Rectal smooth muscle tissue (tissue), 1 donor: ENCODE measurements around the gene VCL.
A peak's percentile ranks its signal among the peaks of the same experiment; 100 is the strongest.

Experiments
- H3K27ac ChIP-seq: one replicate; pipeline ENCODE4 v1.7.0; 2013; ENCODE audit warnings: low read depth, low read length, inconsistent platforms
- H3K27me3 ChIP-seq: one replicate; pipeline ENCODE4 v1.7.0; 2013; ENCODE audit warnings: low read length; ENCODE audit not compliant: control insufficient read depth, insufficient read depth
- H3K36me3 ChIP-seq: one replicate; pipeline ENCODE4 v1.7.0; 2013; ENCODE audit warnings: low read length; ENCODE audit not compliant: control insufficient read depth, insufficient read depth
- H3K4me1 ChIP-seq: one replicate; pipeline ENCODE4 v1.7.0; 2013; ENCODE audit warnings: low read length; ENCODE audit not compliant: control insufficient read depth, insufficient read depth
- H3K4me3 ChIP-seq: one replicate; pipeline ENCODE4 v1.7.0; 2013; ENCODE audit warnings: low read length
- H3K9ac ChIP-seq: one replicate; pipeline ENCODE4 v1.7.0; 2013; ENCODE audit warnings: low read length

Gene VCL

DNA sequence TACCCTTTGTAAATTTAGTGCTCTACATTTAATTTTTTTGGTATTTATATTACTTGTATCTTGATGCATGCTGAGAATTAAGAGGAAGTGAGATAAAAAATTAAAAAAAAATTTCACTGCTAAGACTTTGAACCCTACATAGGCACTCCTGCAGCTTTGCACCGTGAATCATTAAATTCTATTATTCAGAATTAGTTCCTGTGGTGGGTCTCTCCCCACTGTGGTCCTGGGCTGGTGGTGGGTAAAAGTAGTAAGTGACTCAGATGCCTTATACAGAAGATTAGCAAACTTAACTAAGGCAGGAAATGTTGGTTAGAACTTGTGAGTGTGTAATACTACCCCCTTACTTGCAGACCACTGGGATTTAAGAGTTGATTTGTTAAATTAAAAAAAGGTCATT, 80.1 kb downstream of the VCL start:
- Histone ChIP-seq H3K4me1 (peaks cover 5% of the 10 kb centered on the region), H3K27ac (no peak overlapping the region), H3K36me3 (peaks cover 9% of the 10 kb centered on the region), H3K27me3 (no peaks in the 10 kb centered on the region), H3K4me3 (no peak overlapping the region), H3K9ac (no peak overlapping the region)

DNA sequence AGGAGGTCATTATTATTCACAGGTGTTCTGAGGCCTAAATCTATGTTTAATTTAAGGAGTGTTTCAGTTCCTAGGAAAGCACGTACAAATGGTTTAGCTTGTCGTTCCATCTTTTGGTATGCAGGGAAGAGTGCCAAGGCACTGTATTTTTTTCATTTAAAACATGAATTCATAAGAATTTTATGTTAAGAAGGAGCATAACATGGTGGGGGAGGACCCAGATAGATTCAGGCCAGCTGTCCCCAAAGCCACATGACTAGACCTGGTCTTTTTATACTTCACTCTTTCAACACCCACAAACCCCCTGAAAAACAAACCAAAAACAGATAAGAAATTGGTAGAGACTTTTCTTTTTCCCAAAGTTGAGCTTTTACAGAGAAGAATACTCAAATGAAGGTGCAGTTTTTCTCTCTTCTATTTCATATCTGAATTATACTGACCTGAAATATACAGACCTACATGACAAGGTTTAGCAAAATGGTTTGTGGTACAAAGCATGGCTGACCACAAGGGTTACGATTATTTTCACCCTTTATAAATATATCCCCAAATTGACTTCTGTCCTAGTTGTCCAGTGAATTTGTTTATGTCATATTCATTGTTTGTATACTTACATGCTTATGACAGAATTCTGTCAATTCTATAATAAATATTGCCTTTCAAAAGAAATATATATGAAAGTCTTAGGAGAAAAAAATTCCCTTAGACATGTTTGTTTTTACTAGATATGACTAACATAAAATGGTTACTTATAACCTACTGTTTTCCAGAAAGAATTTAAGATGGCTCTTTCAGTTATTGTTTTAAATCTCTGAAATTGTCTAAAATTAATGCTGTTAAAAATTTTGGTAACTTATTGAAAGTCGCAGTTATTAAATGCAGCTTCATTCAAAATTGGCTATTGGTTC, 81.4 kb downstream of the VCL start:
- Histone ChIP-seq H3K4me3 (no peak overlapping the region), H3K9ac (no peak overlapping the region), H3K27me3 (no peaks in the 10 kb centered on the region), H3K4me1 (peaks cover 5% of the 10 kb centered on the region), H3K36me3 (peaks cover 9% of the 10 kb centered on the region), H3K27ac (peak overlapping the region; percentile 21)

DNA sequence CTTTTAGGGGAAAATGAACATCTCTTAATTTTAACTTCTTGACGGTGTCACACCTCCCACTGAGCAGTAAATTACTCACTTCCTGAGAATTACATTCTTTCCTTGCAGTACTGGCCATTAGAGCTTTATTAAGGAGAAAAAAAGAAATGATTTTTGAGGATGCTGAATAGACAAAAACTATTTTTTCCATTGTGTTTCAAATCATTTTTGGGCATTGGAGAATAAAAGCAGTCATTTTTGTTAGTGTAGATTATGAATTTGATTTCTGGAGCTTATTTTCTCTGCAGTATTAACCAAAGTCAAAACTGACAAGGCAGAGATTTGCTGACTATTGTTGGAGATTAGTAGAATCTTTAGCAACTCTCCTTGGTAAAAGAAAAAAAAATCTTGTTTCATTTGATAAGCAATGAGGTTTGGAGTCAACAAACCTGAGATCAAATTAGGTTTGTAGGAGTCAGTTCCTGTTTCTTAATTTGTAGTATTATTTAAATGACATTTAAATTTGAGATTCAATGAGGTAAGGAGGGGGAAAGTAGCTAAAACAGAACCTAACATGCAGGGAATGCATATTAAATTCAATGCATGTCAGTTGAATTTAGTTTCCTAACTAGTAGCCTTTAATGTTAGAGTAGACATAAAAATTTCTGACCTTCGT, 82.1 kb downstream of the VCL start:
- no peak overlapping the region for H3K9ac ChIP-seq
- H3K4me1 ChIP-seq, result peaks cover 5% of the 10 kb centered on the region
- peaks cover 8% of the 10 kb centered on the region for H3K36me3 ChIP-seq
- no peak overlapping the region for H3K27ac ChIP-seq
- H3K4me3 ChIP-seq, result no peak overlapping the region
- no peaks in the 10 kb centered on the region for H3K27me3 ChIP-seq

DNA sequence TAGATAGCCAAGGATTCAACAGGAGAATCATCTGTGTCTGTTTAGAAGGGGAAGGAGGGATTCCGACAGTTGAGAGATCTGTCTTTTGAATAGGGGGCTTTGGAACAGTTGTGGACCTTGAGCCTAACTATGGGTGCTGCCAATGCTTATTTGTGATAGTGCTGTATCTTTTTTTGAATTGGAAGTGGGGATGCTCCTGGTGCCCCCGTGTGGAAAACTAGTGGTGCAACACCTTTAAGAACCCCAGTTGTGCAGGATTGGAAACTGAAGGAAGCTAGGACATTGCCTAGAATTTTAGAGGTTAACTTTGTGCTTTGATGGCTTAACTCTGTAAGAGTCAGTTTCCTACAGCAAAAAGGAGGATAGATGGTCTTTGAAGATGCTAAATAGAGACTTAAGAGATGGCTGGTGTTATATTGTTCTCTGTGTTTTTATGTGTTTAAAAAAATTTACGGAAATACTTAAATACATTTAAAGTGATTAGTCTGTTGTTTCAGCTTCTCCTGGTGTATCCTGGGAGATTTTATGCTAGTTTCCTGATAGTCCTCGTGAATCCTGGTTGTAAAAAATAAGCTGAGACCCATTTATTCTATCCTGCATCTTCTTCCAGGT, 83.4 kb downstream of the VCL start:
- Histone ChIP-seq H3K4me1 (peaks cover 5% of the 10 kb centered on the region), H3K9ac (no peak overlapping the region), H3K36me3 (peaks cover 4% of the 10 kb centered on the region), H3K27me3 (no peaks in the 10 kb centered on the region), H3K4me3 (no peak overlapping the region), H3K27ac (no peak overlapping the region)

DNA sequence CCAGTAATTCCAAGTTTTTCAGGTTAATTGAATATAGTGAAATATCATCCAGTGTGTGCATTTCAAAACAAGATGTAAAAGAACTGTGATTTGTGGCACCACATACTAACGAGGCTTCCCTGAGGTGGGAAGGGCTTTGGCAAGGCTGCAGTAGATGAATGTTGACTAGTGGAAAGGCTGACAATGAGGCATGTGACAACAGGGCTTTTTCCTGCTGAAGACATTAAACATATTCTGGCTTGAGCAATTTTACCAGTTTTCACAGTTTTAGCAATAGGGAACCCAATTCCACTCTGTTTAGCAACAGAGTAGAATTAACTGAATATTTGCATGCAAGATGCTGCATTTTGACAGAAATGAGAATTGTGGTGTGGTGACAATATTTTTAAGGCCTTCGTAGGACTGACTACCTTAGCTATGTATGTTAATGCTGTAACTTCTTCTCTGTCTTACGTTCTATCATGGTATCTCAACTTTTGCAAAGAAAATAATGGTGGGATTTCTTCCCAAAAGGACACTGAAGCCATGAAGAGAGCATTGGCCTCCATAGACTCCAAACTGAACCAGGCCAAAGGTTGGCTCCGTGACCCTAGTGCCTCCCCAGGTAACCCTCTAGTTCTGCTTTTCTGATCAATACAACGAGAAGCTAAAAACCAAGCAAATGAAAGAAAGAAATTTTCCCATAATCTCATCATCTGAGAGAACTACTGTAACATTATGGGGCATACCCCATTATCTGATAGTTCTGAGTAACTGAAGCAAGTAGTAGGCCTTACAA, 84.2 kb downstream of the VCL start:
- H3K27me3 ChIP-seq, result no peaks in the 10 kb centered on the region
- H3K9ac ChIP-seq, result no peak overlapping the region
- peaks cover 3% of the 10 kb centered on the region for H3K36me3 ChIP-seq
- H3K4me3 ChIP-seq, result no peak overlapping the region
- H3K4me1 ChIP-seq, result peaks cover 3% of the 10 kb centered on the region
- no peak overlapping the region for H3K27ac ChIP-seq

DNA sequence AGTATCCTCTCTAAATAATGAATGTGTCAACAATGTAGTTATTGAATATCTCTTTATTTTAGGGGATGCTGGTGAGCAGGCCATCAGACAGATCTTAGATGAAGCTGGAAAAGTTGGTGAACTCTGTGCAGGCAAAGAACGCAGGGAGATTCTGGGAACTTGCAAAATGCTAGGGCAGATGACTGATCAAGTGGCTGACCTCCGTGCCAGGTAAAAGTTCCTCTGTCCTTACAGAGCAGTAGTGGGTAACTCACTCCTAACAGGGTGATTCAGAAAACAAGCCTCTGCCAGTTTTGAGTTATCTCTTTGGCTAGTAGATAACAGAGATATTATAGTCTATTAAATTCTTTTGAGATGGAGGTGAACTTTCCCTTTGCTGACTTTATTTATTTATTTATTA, 85.4 kb downstream of the VCL start:
- peaks cover 3% of the 10 kb centered on the region for H3K4me1 ChIP-seq
- H3K27ac ChIP-seq, result no peak overlapping the region
- H3K4me3 ChIP-seq, result no peak overlapping the region
- no peak overlapping the region for H3K9ac ChIP-seq
- no peaks in the 10 kb centered on the region for H3K27me3 ChIP-seq
- peaks cover 3% of the 10 kb centered on the region for H3K36me3 ChIP-seq

DNA sequence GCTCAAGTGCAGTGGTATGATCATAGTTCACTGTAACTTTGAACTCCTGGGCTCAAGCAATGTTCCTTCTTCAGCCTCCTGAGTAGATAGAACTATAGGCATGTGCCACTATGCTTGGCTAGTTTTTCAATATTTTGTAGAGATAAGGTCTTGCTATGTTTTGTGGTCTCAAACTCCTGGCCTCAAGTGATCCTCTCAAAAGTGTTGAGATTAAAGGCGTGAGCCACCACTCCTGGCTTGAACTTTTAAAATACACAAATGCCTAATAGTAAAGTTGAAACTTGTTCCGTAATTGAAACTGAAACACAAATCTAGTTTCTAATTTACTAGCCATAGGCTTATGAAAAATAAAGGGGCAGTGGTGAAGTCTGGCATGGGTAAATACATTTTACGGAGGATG, 87.0 kb downstream of the VCL start:
- no peak overlapping the region for H3K9ac ChIP-seq
- peaks cover 3% of the 10 kb centered on the region for H3K4me1 ChIP-seq
- H3K27ac ChIP-seq, result peak overlapping the region; percentile 16
- H3K36me3 ChIP-seq, result peaks cover 6% of the 10 kb centered on the region
- H3K27me3 ChIP-seq, result no peaks in the 10 kb centered on the region
- no peak overlapping the region for H3K4me3 ChIP-seq

DNA sequence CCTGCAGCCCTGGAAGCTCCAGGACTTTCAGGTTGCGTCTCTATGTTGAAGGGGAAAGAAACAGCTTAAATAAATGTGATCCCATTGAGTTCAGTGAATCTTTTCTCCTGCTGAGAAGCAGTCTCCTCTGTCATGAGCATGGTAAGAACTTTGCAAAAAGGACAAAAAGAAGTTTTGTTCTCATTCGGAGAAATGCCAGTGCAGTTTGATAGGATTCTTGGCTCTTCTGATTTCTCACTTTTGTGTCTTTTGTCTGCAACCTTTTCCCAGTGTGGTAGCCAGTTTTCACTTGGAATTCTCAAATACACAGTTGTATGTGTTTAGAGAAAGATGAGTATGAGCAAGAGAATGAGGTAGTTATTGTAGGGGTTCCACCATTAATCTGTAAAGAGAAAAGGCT, 88.4 kb downstream of the VCL start:
- Histone ChIP-seq H3K27me3 (no peaks in the 10 kb centered on the region), H3K27ac (no peak overlapping the region), H3K36me3 (peaks cover 13% of the 10 kb centered on the region), H3K9ac (no peak overlapping the region), H3K4me1 (peaks cover 2% of the 10 kb centered on the region), H3K4me3 (no peak overlapping the region)

DNA sequence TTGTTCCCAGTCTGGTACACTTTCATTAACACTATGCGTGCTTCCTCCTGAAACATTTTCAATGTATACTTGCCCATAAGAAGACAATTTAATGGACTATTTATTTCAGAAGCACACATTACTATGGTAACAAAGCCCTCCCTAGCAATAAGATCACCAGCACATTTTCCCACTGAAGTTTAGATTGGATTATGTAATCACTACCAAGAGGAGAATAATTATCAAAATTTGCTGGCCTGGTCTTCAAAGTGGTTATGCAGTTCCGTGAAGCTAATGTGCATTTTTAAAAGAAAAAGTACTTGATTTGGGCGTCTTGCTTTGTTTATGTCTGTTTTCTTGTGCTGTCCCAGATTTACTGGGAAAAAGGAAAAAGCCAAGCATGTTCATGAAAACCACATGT, 90.8 kb downstream of the VCL start:
- Histone ChIP-seq H3K9ac (no peak overlapping the region), H3K27me3 (no peaks in the 10 kb centered on the region), H3K4me1 (no peaks in the 10 kb centered on the region), H3K36me3 (peaks cover 18% of the 10 kb centered on the region), H3K4me3 (no peak overlapping the region), H3K27ac (no peak overlapping the region)

DNA sequence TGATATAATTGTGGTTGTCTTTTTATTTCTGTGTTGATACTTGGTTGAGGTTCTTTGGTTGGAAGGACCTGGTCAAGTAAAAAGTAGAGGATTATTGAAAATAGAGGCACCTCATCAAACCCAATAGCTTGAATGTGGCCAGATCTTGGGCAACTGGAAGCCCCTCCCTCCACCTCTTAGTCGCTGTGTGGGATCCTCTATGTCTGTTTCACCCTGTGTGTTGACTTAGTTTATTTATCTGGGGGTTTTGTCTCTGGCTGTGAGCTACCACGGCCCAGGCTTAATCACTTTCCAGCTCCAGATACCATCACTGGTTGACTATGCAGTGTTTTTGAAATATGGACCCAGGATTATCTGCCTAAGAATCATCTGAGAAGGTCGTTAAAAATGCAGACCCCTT, 94.5 kb downstream of the VCL start:
- Histone ChIP-seq H3K9ac (no peak overlapping the region), H3K4me1 (no peaks in the 10 kb centered on the region), H3K27me3 (no peaks in the 10 kb centered on the region), H3K36me3 (peaks cover 22% of the 10 kb centered on the region), H3K27ac (no peak overlapping the region), H3K4me3 (no peak overlapping the region)

DNA sequence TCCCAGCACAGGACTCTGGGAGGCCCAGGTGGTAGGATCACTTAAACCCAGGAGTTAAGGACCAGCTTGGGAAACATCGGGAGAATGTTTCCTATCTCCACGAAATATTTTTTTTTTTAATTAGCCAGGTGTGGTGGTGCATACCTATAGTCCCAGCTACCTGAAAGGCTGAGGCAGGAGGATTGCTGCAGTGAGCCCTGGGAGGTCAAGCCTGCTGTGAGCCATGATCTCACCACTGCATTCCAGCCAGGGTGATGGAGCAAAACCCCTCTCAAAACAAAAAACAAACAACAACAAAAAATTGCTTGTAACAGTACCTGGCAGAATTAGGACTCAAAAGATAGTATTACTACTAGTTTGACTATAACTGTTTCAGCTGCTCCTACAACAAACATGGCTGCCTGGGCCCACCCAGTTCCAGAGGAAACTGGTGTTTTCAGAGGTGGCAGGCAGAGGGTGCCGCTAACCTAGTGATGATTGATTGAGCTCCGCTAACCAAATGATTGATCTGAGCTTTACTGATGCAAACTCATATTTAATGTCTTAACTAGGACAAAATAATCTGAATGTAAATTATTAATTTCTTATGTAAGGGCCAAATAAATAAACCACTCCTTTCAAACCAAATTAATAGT, 95.7 kb downstream of the VCL start:
- peaks cover 28% of the 10 kb centered on the region for H3K36me3 ChIP-seq

DNA sequence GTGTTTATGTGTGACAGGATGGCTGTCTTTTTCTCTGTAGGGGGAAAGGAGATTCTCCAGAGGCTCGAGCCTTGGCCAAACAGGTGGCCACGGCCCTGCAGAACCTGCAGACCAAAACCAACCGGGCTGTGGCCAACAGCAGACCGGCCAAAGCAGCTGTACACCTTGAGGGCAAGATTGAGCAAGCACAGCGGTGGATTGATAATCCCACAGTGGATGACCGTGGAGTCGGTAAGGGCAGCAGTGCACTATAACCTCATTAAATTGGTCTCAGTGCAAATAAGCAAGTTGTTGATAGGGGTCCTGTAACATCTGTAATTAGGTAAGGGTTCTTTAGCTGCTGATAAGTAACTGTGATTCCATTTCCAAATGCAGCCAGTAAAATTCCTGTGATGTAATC, 96.3 kb downstream of the VCL start:
- Histone ChIP-seq H3K9ac (no peak overlapping the region), H3K36me3 (peaks cover 28% of the 10 kb centered on the region)

More for the DNA sequence above, 95.7 kb downstream of the VCL start:
- no peak overlapping the region for H3K9ac ChIP-seq
- no peaks in the 10 kb centered on the region for H3K4me1 ChIP-seq
- no peak overlapping the region for H3K4me3 ChIP-seq
- H3K27me3 ChIP-seq, result no peaks in the 10 kb centered on the region
- no peak overlapping the region for H3K27ac ChIP-seq

More for the DNA sequence above, 96.3 kb downstream of the VCL start:
- Histone ChIP-seq H3K27me3 (no peaks in the 10 kb centered on the region), H3K4me1 (no peaks in the 10 kb centered on the region), H3K4me3 (no peak overlapping the region), H3K27ac (no peak overlapping the region)
